Smooth muscle cell (in vitro differentiated cells): Measurements from ENCODE around the gene DNAH3. TPM values are rescaled to one million over a fixed set of nuclear protein-coding genes. Genes with fewer than 3 reads are reported as not detected.
A peak's percentile ranks its signal among the peaks of the same experiment; 100 is the strongest.
"Not testable (repeated sequence)": the region's sequence is repeated elsewhere in the genome, so short reads cannot be mapped to it uniquely, and the experiment has no call there.

ENCODE experiments used
- DNase-seq: peaks from one replicate; lab custom pipeline; 2025; ENCODE audit not compliant: unreplicated experiment; lab: John Stamatoyannopoulos, UW
- H2AFZ ChIP-seq: fragments of 200-600 bp; sonication (generic); 2 replicates; pipeline ENCODE4 v1.6.0; 2016; ENCODE audit warnings: antibody characterized with exemption, low read depth, mild to moderate bottlenecking
- H3F3A ChIP-seq: fragments of 200-600 bp; sonication (generic); 2 replicates; pipeline ENCODE4 v1.6.0; 2017; ENCODE audit warnings: antibody characterized with exemption, low read depth
- H3K27ac ChIP-seq: fragments of 200-600 bp; sonication (generic); 2 replicates; pipeline ENCODE4 v1.5.1; 2016; ENCODE audit warnings: low read depth, mild to moderate bottlenecking
- H3K27me3 ChIP-seq: fragments of 200-600 bp; sonication (generic); 2 replicates; pipeline ENCODE4 v1.6.1; 2016; ENCODE audit warnings: low read depth, mild to moderate bottlenecking
- H3K36me3 ChIP-seq: fragments of 200-600 bp; sonication (generic); 2 replicates; pipeline ENCODE4 v1.5.1; 2016; ENCODE audit warnings: low read depth
- H3K4me1 ChIP-seq: fragments of 200-600 bp; sonication (generic); 2 replicates; pipeline ENCODE4 v1.5.1; 2016; ENCODE audit warnings: low read depth
- H3K4me2 ChIP-seq: fragments of 200-600 bp; sonication (generic); 2 replicates; pipeline ENCODE4 v1.6.0; 2016; ENCODE audit warnings: mild to moderate bottlenecking
- H3K4me3 ChIP-seq: fragments of 200-600 bp; sonication (generic); 2 replicates; pipeline ENCODE4 v1.5.1; 2016; ENCODE audit warnings: mild to moderate bottlenecking
- H3K79me2 ChIP-seq: fragments of 200-600 bp; sonication (generic); 2 replicates; pipeline ENCODE4 v1.6.0; 2016; ENCODE audit warnings: low read depth, mild to moderate bottlenecking
- H3K9ac ChIP-seq: fragments of 200-600 bp; sonication (generic); 2 replicates; pipeline ENCODE4 v1.6.0; 2016; ENCODE audit warnings: low read depth
- H3K9me3 ChIP-seq: fragments of 200-600 bp; sonication (generic); replicated peaks from 2 replicates; pipeline ENCODE4 v1.5.1; 2016; ENCODE audit warnings: low read depth
- H4K20me1 ChIP-seq: fragments of 200-600 bp; sonication (generic); 2 replicates; pipeline ENCODE4 v1.6.0; 2016; ENCODE audit warnings: low read depth
- WGBS: methylation state at CpG from one replicate; pipeline ENCODE4 v1.1.7; 2016; ENCODE audit warnings: low lambda C conversion rate; 5-methylcytosine and 5-hydroxymethylcytosine counted together
- polyA plus RNA-seq: library from polyadenylated mRNA; unstranded; fragments of >200 nt; fragmentation: Nextera tagmentation; extraction: Ambion mirVana; gene quantifications from 2 replicates; pipeline ENCODE4 v1.2.1, GENCODE V29; 2016
- total RNA-seq: library from RNA; depleted of rRNA; stranded (reverse); fragments of >200 nt; gene quantifications from 2 replicates; pipeline ENCODE4 v1.2.3, GENCODE V29; 2014
- TF ChIP-seq, protein P1 (sequence below): fragments of 200-600 bp; sonication (generic); IDR thresholded peaks from 2 replicates; pipeline ENCODE4 v1.5.1; 2017; ENCODE audit warnings: borderline replicate concordance, mild to moderate bottlenecking, antibody characterized with exemption; ENCODE audit not compliant: insufficient read depth, poor library complexity, severe bottlenecking

Gene DNAH3
- total and polyA plus RNA-seq, 2 experiments from 2014 or later: not detected

GRCh38 chr16:20937736-20938135, 212.9 kb downstream of the DNAH3 start:
- no peaks in the 10 kb centered on the region for H3K36me3 ChIP-seq
- no peaks in the 10 kb centered on the region for H3K9me3 ChIP-seq
- no peaks in the 10 kb centered on the region for H3F3A ChIP-seq
- H3K27me3 ChIP-seq: no peaks in the 10 kb centered on the region
- WGBS: 77% methylated on average over 6 of the region's 6 CpGs
- H3K4me1 ChIP-seq: no peaks in the 10 kb centered on the region
- TF ChIP-seq, protein P1, sequence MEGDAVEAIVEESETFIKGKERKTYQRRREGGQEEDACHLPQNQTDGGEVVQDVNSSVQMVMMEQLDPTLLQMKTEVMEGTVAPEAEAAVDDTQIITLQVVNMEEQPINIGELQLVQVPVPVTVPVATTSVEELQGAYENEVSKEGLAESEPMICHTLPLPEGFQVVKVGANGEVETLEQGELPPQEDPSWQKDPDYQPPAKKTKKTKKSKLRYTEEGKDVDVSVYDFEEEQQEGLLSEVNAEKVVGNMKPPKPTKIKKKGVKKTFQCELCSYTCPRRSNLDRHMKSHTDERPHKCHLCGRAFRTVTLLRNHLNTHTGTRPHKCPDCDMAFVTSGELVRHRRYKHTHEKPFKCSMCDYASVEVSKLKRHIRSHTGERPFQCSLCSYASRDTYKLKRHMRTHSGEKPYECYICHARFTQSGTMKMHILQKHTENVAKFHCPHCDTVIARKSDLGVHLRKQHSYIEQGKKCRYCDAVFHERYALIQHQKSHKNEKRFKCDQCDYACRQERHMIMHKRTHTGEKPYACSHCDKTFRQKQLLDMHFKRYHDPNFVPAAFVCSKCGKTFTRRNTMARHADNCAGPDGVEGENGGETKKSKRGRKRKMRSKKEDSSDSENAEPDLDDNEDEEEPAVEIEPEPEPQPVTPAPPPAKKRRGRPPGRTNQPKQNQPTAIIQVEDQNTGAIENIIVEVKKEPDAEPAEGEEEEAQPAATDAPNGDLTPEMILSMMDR: no peak
- DNase-seq: no peak
- no peak overlapping the region for H3K27ac ChIP-seq
- no peak overlapping the region for H3K9ac ChIP-seq
- H3K4me2 ChIP-seq: no peak overlapping the region
- H2AFZ ChIP-seq: no peak overlapping the region
- no peak overlapping the region for H3K4me3 ChIP-seq
- H4K20me1 ChIP-seq: no peaks in the 10 kb centered on the region
- H3K79me2 ChIP-seq: no peaks in the 10 kb centered on the region

GRCh38 chr16:20933589-20933988, 217.1 kb downstream of the DNAH3 start:
- no peak overlapping the region for H2AFZ ChIP-seq
- no peak overlapping the region for H3K9ac ChIP-seq
- DNase-seq: no peak
- TF ChIP-seq, protein P1: no peak
- no peaks in the 10 kb centered on the region for H3K36me3 ChIP-seq
- H3K27me3 ChIP-seq: no peaks in the 10 kb centered on the region
- no peak overlapping the region for H3K4me2 ChIP-seq
- no peaks in the 10 kb centered on the region for H3K4me1 ChIP-seq
- peaks cover 4% of the 10 kb centered on the region for H3F3A ChIP-seq
- no peaks in the 10 kb centered on the region for H3K9me3 ChIP-seq
- H3K79me2 ChIP-seq: no peaks in the 10 kb centered on the region
- H4K20me1 ChIP-seq: no peaks in the 10 kb centered on the region
- H3K4me3 ChIP-seq: no peak overlapping the region
- H3K27ac ChIP-seq: no peak overlapping the region

DNA sequence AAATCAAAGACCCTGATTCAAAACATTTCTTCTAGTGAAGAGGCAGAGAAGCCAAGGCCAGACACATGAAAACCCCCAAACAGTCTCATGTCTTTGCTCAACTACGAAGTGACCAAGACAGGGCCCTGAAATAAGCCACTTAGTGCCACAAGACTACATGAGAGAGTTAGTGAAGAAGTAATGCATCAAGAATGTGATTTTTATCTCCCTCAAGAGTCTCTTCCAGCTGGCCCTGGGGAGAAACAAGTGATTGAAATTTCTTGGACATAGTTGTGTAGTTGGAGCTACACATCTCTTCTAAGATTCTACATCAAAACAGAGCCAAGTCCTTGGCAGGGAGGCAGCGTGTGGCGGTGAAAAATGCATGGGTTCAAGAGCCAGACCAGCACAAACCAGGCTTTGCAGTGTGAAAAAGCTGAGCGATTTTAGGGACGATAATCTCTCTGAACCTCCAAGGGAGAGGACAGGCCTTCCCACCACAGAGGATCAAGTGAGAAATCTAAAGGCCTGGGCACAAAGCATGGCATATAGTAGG, 219.5 kb downstream of the DNAH3 start:
- peaks cover 4% of the 10 kb centered on the region for H3F3A ChIP-seq
- no peaks in the 10 kb centered on the region for H3K36me3 ChIP-seq
- H2AFZ ChIP-seq: no peak overlapping the region
- no peaks in the 10 kb centered on the region for H3K79me2 ChIP-seq
- H3K4me3 ChIP-seq: no peak overlapping the region
- no peak overlapping the region for H3K4me2 ChIP-seq
- DNase-seq: no peak
- H3K27ac ChIP-seq: peak overlapping the region; percentile 17
- H3K4me1 ChIP-seq: no peaks in the 10 kb centered on the region
- H4K20me1 ChIP-seq: no peaks in the 10 kb centered on the region
- WGBS: 80% methylated on average over 5 of the region's 5 CpGs
- H3K27me3 ChIP-seq: no peaks in the 10 kb centered on the region
- no peaks in the 10 kb centered on the region for H3K9me3 ChIP-seq
- TF ChIP-seq, protein P1: no peak
- no peak overlapping the region for H3K9ac ChIP-seq

DNA sequence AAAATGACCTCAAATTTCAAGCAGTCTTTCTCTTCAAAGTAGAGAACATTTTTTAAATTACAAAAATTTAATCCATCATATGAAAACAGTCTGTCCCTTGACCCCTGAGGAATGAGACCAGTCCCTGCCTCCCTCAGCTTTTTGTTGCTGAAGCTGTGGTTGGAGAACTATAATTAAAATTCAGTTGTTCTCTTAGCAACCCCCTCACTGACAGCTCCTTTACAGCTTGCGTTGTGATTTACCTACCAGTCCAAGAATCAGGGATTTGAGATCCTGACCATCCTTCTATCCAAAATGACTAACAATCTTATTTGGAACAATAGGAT, 220.3 kb downstream of the DNAH3 start:
- no peak overlapping the region for H3K4me3 ChIP-seq
- H3K27ac ChIP-seq: peak overlapping the region; percentile 17
- TF ChIP-seq, protein P1: no peak
- no peaks in the 10 kb centered on the region for H3K79me2 ChIP-seq
- peaks cover 4% of the 10 kb centered on the region for H3F3A ChIP-seq
- H4K20me1 ChIP-seq: no peaks in the 10 kb centered on the region
- no peak for DNase-seq
- no peak overlapping the region for H2AFZ ChIP-seq
- H3K9ac ChIP-seq: peak overlapping the region; percentile 9
- no peaks in the 10 kb centered on the region for H3K9me3 ChIP-seq
- H3K36me3 ChIP-seq: no peaks in the 10 kb centered on the region
- peak overlapping the region; percentile 6 for H3K4me2 ChIP-seq
- 77% methylated on average over 1 of the region's 1 CpG for WGBS
- no peaks in the 10 kb centered on the region for H3K4me1 ChIP-seq
- no peaks in the 10 kb centered on the region for H3K27me3 ChIP-seq

- not testable (repeated sequence) for H4K20me1 ChIP-seq, H3K27me3 ChIP-seq, H3K4me3 ChIP-seq, H3K79me2 ChIP-seq, H2AFZ ChIP-seq, DNase-seq, H3K36me3 ChIP-seq, H3F3A ChIP-seq, H3K4me1 ChIP-seq, H3K9me3 ChIP-seq
- H3K4me2 ChIP-seq: peak overlapping the region; percentile 6
- peak overlapping the region; percentile 9 for H3K9ac ChIP-seq
- peak overlapping the region; percentile 17 for H3K27ac ChIP-seq
- 51% methylated on average over 10 of the region's 10 CpGs for WGBS
Observed at GRCh38 chr16:20929676-20930364, 220.8 kb downstream of the DNAH3 start.
